ENCODE data around the gene ZEB2. TPM values are rescaled to one million over a fixed set of nuclear protein-coding genes. Genes with fewer than 3 reads are reported as not detected.

ZEB2 gene
- total RNA-seq, 1 donor from 2014 or later, result 88.5 TPM

DNA sequence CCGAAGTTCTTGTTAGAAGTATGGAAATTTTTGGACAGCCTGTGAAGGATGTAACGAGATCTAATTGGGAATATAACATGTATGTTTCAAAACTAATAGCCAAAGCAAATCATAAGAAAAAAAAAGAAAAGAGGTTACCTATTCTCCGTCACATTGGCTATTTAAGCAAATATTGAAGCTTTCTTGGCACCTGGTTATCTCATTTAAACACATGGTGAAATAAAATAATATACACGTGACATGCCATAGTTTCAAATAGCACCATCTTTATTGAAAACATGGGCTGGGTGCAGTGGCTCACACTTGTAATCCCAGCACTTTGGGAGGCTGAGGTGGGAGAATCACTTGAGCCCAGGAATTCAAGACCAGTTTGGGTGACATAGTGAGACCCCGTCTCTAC lies 56.7 kb downstream of the ZEB2 start:
- H3K4me1 Mint-ChIP-seq (ENCODE audit: unreplicated experiment), result peaks cover 52% of the 10 kb centered on the region
- H3K4me3 Mint-ChIP-seq, result no peak overlapping the region
- H3K27ac Mint-ChIP-seq, result no peak overlapping the region
- TF ChIP-seq, protein P1, sequence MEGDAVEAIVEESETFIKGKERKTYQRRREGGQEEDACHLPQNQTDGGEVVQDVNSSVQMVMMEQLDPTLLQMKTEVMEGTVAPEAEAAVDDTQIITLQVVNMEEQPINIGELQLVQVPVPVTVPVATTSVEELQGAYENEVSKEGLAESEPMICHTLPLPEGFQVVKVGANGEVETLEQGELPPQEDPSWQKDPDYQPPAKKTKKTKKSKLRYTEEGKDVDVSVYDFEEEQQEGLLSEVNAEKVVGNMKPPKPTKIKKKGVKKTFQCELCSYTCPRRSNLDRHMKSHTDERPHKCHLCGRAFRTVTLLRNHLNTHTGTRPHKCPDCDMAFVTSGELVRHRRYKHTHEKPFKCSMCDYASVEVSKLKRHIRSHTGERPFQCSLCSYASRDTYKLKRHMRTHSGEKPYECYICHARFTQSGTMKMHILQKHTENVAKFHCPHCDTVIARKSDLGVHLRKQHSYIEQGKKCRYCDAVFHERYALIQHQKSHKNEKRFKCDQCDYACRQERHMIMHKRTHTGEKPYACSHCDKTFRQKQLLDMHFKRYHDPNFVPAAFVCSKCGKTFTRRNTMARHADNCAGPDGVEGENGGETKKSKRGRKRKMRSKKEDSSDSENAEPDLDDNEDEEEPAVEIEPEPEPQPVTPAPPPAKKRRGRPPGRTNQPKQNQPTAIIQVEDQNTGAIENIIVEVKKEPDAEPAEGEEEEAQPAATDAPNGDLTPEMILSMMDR (conservative IDR thresholded peaks at IDR 0.05), result no peak
- H3K36me3 Mint-ChIP-seq, result peaks cover 11% of the 10 kb centered on the region
- H3K27me3 Mint-ChIP-seq, result peaks cover 69% of the 10 kb centered on the region
- DNase-seq (ENCODE audit: extremely low spot score, unreplicated experiment), result no peak
- H3K9me3 Mint-ChIP-seq, result no peaks in the 10 kb centered on the region

DNA sequence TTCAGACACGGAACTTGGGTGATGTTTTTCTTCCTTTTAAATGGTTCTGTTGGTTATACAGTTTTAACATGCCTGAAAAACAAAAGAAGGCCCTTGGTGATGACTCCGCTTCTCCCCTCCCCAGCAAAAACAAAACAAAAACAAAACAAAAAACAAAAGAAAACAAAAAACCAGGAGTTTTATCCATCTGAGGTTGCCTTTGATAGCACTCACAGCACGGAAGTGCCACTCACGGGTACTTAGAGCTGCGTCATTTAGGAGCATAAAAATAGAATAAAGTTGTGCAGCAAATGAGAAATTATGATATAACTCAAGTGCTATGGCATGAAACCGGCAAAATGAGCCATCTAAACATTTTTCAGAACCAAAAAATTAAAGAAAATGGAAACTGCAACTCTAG lies 57.7 kb downstream of the ZEB2 start:
- Mint-ChIP-seq H3K27ac (no peak overlapping the region), H3K4me3 (no peak overlapping the region), H3K9me3 (no peaks in the 10 kb centered on the region), H3K27me3 (peaks cover 66% of the 10 kb centered on the region), H3K4me1 (ENCODE audit: unreplicated experiment) (peaks cover 49% of the 10 kb centered on the region), H3K36me3 (peaks cover 8% of the 10 kb centered on the region)
- TF ChIP-seq, protein P1 (conservative IDR thresholded peaks at IDR 0.05), result no peak
- no peak for DNase-seq (ENCODE audit: extremely low spot score, unreplicated experiment)

DNA sequence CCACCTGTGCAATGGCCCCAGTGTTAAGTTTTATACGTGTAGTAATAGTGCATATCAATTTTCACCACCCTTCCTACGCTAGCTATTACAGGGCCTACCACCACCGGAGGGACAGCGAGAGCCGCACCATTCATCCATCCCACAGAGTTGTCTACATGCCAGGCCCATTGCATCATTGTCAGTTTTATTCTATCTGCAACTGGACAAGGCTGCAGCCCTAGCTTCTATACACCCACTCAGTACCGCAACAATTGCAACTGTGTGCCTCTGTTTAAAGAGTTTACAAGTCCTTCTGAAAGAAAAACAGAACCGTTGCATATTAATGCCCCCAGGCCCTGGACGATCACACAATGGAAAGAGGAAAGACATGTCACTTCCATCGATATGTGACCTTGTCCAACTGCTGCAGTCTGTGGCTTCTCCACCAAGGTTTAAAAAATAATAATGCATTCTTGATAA lies 58.6 kb downstream of the ZEB2 start:
- Mint-ChIP-seq H3K27me3 (peaks cover 66% of the 10 kb centered on the region), H3K4me1 (ENCODE audit: unreplicated experiment) (peaks cover 44% of the 10 kb centered on the region), H3K27ac (no peak overlapping the region), H3K9me3 (no peaks in the 10 kb centered on the region), H3K4me3 (peak overlapping the region; percentile 9), H3K36me3 (peaks cover 13% of the 10 kb centered on the region)
- TF ChIP-seq, protein P1 (conservative IDR thresholded peaks at IDR 0.05), result no peak
- DNase-seq (ENCODE audit: extremely low spot score, unreplicated experiment), result no peak

DNA sequence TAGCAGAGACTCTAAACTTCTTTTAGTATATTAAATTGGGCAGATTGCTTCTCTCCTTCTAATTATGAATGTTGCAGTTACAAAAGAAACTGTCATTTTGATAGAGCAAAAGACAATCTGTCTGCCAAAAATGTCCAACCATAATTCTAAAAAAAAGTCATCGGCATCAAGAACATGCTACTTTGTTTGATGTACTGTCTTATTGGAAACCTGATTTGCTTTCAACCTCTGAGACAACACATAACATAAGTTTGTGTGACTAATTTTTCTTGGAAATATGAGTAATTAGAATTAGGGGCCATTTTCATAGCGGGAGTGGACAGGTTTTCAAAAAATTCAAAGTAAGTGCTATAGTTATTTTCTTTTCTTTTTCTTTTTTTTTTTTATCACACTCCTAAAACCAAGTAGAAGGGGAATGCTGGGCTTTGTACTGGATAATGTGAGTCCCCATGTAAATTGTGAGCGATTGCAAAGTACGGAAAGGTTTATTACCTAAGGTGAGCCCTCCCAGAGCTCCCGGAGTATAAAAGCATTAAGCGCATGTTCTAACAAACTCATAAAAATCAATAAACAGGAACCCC lies 59.1 kb downstream of the ZEB2 start:
- H3K27me3 Mint-ChIP-seq, result peaks cover 65% of the 10 kb centered on the region
- DNase-seq (ENCODE audit: extremely low spot score, unreplicated experiment), result no peak
- TF ChIP-seq, protein P1 (conservative IDR thresholded peaks at IDR 0.05), result no peak
- peaks cover 13% of the 10 kb centered on the region for H3K36me3 Mint-ChIP-seq
- H3K4me1 Mint-ChIP-seq (ENCODE audit: unreplicated experiment), result peaks cover 50% of the 10 kb centered on the region
- H3K4me3 Mint-ChIP-seq, result no peak overlapping the region
- no peak overlapping the region for H3K27ac Mint-ChIP-seq
- H3K9me3 Mint-ChIP-seq, result no peaks in the 10 kb centered on the region

DNA sequence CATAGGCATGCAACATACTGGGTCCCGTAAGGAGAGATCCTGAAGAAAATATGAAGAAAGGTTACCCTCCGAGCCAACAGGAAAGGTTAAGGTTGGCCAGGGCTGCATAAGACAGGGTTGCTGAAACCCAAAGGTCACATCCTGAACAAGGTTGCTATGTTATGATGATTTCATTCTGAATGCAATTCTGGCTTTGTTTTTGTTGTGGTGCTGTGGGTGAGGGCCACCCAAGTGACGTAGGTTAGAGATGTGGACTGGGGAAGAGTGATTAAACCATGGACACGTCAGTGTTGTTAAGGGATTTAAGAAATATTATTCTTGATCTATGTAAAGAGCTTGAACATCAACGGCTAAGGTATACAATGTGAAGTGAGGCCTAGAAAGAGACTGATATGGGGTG lies 60.0 kb downstream of the ZEB2 start:
- Mint-ChIP-seq H3K4me3 (peak overlapping the region; percentile 1), H3K27me3 (peaks cover 66% of the 10 kb centered on the region), H3K4me1 (ENCODE audit: unreplicated experiment) (peaks cover 58% of the 10 kb centered on the region), H3K27ac (no peak overlapping the region), H3K36me3 (peaks cover 10% of the 10 kb centered on the region), H3K9me3 (no peaks in the 10 kb centered on the region)
- DNase-seq (ENCODE audit: extremely low spot score, unreplicated experiment), result no peak
- TF ChIP-seq, protein P1 (conservative IDR thresholded peaks at IDR 0.05), result no peak

Data from type B pancreatic cell (in vitro differentiated cells).